ENCODE data around the gene EDEM2.
"Not testable (repeated sequence)": the region's sequence is repeated elsewhere in the genome, so short reads cannot be mapped to it uniquely, and the experiment has no call there.

The EDEM2 gene

GRCh38 chr20:35125753-35126152 lies 21.4 kb downstream of the EDEM2 start:
- DNase-seq (ENCODE audit: low read depth), result no peak

GRCh38 chr20:35122756-35123405 lies 24.3 kb downstream of the EDEM2 start:
- DNase-seq (ENCODE audit: low read depth), result no peak

GRCh38 chr20:35121186-35121585 lies 25.9 kb downstream of the EDEM2 start:
- no peak for DNase-seq (ENCODE audit: low read depth)

- peak; percentile 47 for DNase-seq (ENCODE audit: low read depth)
Measured at GRCh38 chr20:35120012-35120701, 27.0 kb downstream of the EDEM2 start.

- DNase-seq (ENCODE audit: low read depth), result no peak
Measured at GRCh38 chr20:35117629-35118028, 29.5 kb downstream of the EDEM2 start.

- DNase-seq (ENCODE audit: low read depth), result no peak
Measured at GRCh38 chr20:35117196-35117595, 29.9 kb downstream of the EDEM2 start.

GRCh38 chr20:35116258-35116657 lies 30.9 kb downstream of the EDEM2 start:
- no peak for DNase-seq (ENCODE audit: low read depth)

- DNase-seq (ENCODE audit: low read depth), result no peak
Measured at GRCh38 chr20:35115606-35116005, 31.5 kb downstream of the EDEM2 start.

- not testable (repeated sequence) for DNase-seq (ENCODE audit: low read depth)
Measured at GRCh38 chr20:35112276-35112675, 34.9 kb downstream of the EDEM2 start.

GRCh38 chr20:35111141-35111888 lies 35.8 kb downstream of the EDEM2 start:
- no peak for DNase-seq (ENCODE audit: low read depth)

- no peak for DNase-seq (ENCODE audit: low read depth)
Measured at GRCh38 chr20:35108921-35109320, 38.2 kb downstream of the EDEM2 start.

- no peak for DNase-seq (ENCODE audit: low read depth)
Measured at GRCh38 chr20:35106827-35107380, 40.2 kb downstream of the EDEM2 start.

- DNase-seq (ENCODE audit: low read depth), result no peak
Measured at GRCh38 chr20:35104685-35105295, 42.3 kb downstream of the EDEM2 start.

GRCh38 chr20:35101620-35102019 lies 45.5 kb downstream of the EDEM2 start:
- no peak for DNase-seq (ENCODE audit: low read depth)

- no peak for DNase-seq (ENCODE audit: low read depth)
Measured at GRCh38 chr20:35093267-35093884, 53.8 kb downstream of the EDEM2 start.

GRCh38 chr20:35092524-35093266 lies 54.4 kb downstream of the EDEM2 start, which contains the start of gene TRPC4AP:
Gene TRPC4AP, minus strand, starts transcription at chr20:35092807. Its CDS starts 26 bp downstream, at chr20:35092781.
- peak; percentile 86 for DNase-seq (ENCODE audit: low read depth)

GRCh38 chr20:35091816-35092523 lies 55.2 kb downstream of the EDEM2 start:
- DNase-seq (ENCODE audit: low read depth), result no peak

- no peak for DNase-seq (ENCODE audit: low read depth)
Measured at GRCh38 chr20:35088231-35089145, 58.6 kb downstream of the EDEM2 start.

GRCh38 chr20:35087791-35088190 lies 59.3 kb downstream of the EDEM2 start:
- no peak for DNase-seq (ENCODE audit: low read depth)

All from HS-27A (cell line).